Fibroblast of lung (primary cell): ENCODE measurements around the gene COBL. TPM values are rescaled to one million over a fixed set of nuclear protein-coding genes. Genes with fewer than 3 reads are reported as not detected.

Experiments used
- DNase-seq, 2 donors: peaks; one replicate each; pipeline versions ENCODE4 v3.0.0 to v3.0.0-alpha.2; 2010; ENCODE audit warnings: low read depth in 2 of 2
- H2AFZ ChIP-seq: 2 replicates; pipeline ENCODE4 v1.5.1; 2012; ENCODE audit warnings: low read length, control low read depth, inconsistent platforms
- H3K27ac ChIP-seq: 2 replicates; pipeline ENCODE4 v1.5.1; 2011; ENCODE audit warnings: low read length, control low read depth; ENCODE audit not compliant: insufficient read depth
- H3K27me3 ChIP-seq: 2 replicates; pipeline ENCODE4 v1.5.1; 2011; ENCODE audit warnings: mild to moderate bottlenecking, low read length; ENCODE audit not compliant: control insufficient read depth, insufficient read depth
- H3K36me3 ChIP-seq: 2 replicates; pipeline ENCODE4 v1.5.1; 2011; ENCODE audit warnings: low read length; ENCODE audit not compliant: control insufficient read depth, insufficient read depth
- H3K4me1 ChIP-seq: 2 replicates; pipeline ENCODE4 v1.5.1; 2011; ENCODE audit warnings: low read length; ENCODE audit not compliant: control insufficient read depth, insufficient read depth; ENCODE audit errors: extremely low read depth
- H3K4me2 ChIP-seq: 2 replicates; pipeline ENCODE4 v1.5.1; 2011; ENCODE audit warnings: low read length, control low read depth; ENCODE audit not compliant: insufficient read depth; ENCODE audit errors: extremely low read depth
- H3K4me3 ChIP-seq, 4 experiments: fragments of 200-600 bp in 1 of 4; sonication (generic) in 1 of 4; replicated peaks in 1 of 4; 2 replicates each; pipeline ENCODE4 v1.5.1; 2011 to 2016; ENCODE audit warnings: low read length in 4 of 4, low read depth in 3 of 4, mild to moderate bottlenecking in 3 of 4, control low read depth in 2 of 4, inconsistent platforms in 1 of 4, mixed read lengths in 1 of 4; ENCODE audit not compliant: insufficient read depth in 1 of 4; ENCODE audit errors: control extremely low read depth in 1 of 4
- H3K79me2 ChIP-seq: 2 replicates; pipeline ENCODE4 v1.5.1; 2012; ENCODE audit warnings: mild to moderate bottlenecking, low read length, inconsistent platforms; ENCODE audit not compliant: control insufficient read depth, insufficient read depth
- H3K9ac ChIP-seq: 2 replicates; pipeline ENCODE4 v1.5.1; 2011; ENCODE audit warnings: mild to moderate bottlenecking, low read length, control low read depth; ENCODE audit not compliant: insufficient read depth
- H3K9me3 ChIP-seq: 2 replicates; pipeline ENCODE4 v1.5.1; 2012; ENCODE audit warnings: low read depth, low read length; ENCODE audit not compliant: control insufficient read depth, insufficient read depth
- H4K20me1 ChIP-seq: 2 replicates; pipeline ENCODE4 v1.5.1; 2011; ENCODE audit warnings: low read length; ENCODE audit not compliant: control insufficient read depth, insufficient read depth; ENCODE audit errors: extremely low read depth
- EZH2 ChIP-seq: IDR thresholded peaks from 2 replicates; pipeline ENCODE4 v1.5.1; 2012; ENCODE audit warnings: low read length, control low read depth, mild to moderate bottlenecking; ENCODE audit errors: missing control alignments
- polyA plus RNA-seq, 2 donors: library from polyadenylated mRNA; depleted of rRNA in 1 of 2; stranded (reverse) in 1 of 2; unstranded in 1 of 2; fragments of >200 nt; gene quantifications; 2 replicates each; pipeline ENCODE4 v1.2.1, GENCODE V29; 2011 to 2012; ENCODE audit warnings: missing spikeins in 1 of 2
- total RNA-seq: library from RNA; depleted of rRNA; stranded (reverse); fragments of >200 nt; gene quantifications from 2 replicates; pipeline ENCODE4 v1.2.1, GENCODE V29; 2014
- TF ChIP-seq, protein P1 (sequence below), 2 donors: IDR thresholded peaks in 1 of 2; conservative IDR thresholded peaks in 1 of 2; 1 replicate in 1 of 2; 2 replicates in 1 of 2; pipeline ENCODE4 v1.5.1; 2011 to 2012; ENCODE audit warnings: low read length in 2 of 2, control low read depth in 1 of 2, inconsistent platforms in 1 of 2, low read depth in 1 of 2, mild to moderate bottlenecking in 1 of 2

Gene COBL
- total and polyA plus RNA-seq, 2 donors (not counting 1 experiment from before 2014, with no cell fraction given), result 0.10 to 0.33 TPM

DNA sequence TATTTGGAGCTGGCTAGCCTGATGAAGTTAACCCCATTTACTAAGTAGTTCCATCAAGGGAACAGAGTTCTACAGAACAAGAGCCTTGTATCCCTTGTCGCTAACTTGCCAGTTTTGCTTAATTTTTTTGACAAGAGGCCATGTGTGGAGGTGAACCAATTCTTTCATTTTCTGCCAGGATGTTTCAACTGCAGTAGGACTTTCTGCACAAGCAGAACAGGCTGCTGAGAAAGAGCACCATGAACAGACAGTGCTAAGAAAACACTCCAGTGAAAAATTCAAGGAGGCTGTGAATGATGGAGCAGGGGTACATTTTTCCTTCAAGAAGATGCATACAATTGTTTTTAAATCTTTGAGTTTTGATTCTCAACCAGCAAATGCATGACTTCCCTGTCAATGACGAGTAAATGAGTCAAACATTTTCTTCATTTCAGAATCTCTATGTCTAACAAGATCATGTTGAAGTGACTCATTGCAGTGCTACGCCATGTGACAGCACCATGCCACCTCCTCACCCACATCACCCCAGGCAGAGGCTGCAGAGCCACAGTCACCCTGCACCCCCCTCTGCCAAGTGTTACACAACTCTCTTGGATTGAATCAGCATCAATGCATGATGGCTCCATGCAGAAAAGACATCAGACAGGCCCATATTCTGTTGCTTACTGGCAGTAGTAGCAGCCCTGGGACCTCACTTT lies 193.1 kb downstream of the COBL start:
- no peak overlapping the region for H3K4me3 ChIP-seq
- DNase-seq, result peak; percentile 83 to 89
- peaks cover 9% of the 10 kb centered on the region for H3K4me1 ChIP-seq
- H4K20me1 ChIP-seq, result no peaks in the 10 kb centered on the region
- H3K9ac ChIP-seq, result no peak overlapping the region
- TF ChIP-seq, protein P1, sequence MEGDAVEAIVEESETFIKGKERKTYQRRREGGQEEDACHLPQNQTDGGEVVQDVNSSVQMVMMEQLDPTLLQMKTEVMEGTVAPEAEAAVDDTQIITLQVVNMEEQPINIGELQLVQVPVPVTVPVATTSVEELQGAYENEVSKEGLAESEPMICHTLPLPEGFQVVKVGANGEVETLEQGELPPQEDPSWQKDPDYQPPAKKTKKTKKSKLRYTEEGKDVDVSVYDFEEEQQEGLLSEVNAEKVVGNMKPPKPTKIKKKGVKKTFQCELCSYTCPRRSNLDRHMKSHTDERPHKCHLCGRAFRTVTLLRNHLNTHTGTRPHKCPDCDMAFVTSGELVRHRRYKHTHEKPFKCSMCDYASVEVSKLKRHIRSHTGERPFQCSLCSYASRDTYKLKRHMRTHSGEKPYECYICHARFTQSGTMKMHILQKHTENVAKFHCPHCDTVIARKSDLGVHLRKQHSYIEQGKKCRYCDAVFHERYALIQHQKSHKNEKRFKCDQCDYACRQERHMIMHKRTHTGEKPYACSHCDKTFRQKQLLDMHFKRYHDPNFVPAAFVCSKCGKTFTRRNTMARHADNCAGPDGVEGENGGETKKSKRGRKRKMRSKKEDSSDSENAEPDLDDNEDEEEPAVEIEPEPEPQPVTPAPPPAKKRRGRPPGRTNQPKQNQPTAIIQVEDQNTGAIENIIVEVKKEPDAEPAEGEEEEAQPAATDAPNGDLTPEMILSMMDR (conservative IDR thresholded peaks at IDR 0.05 in 1 of 2, IDR thresholded peaks at IDR 0.05 in 1 of 2; ENCODE audit: low read depth in 1 of 2, low read length in 2 of 2), result no peak
- no peak for TF ChIP-seq EZH2
- H2AFZ ChIP-seq, result no peak overlapping the region
- H3K27ac ChIP-seq, result peak overlapping the region; percentile 55
- no peaks in the 10 kb centered on the region for H3K36me3 ChIP-seq
- H3K79me2 ChIP-seq, result no peaks in the 10 kb centered on the region
- H3K27me3 ChIP-seq, result no peaks in the 10 kb centered on the region
- no peaks in the 10 kb centered on the region for H3K9me3 ChIP-seq
- H3K4me2 ChIP-seq, result no peak overlapping the region

DNA sequence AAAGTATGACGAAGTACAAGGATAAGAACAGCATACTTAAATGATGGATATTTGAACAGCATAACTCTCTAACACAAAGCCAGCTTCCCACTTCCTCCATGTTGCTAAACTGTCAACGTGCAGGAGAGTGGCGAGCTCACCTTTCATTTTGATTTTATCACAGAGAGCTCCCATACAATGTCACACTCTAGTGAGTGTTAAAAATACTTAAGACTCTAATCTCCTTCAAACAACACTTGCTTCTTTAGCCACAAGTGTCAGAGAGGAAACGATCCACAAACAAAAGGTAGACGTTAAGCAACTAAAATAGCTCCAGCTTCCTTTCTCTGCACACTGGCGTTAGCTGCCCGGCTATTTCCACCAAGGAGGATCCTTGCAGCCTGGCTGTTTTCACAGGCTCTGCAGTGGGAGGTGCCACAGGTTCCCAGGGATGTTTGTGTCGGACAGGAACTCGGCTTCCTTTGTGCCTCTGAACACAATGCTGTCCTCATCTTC lies 194.6 kb downstream of the COBL start:
- peak overlapping the region; percentile 30 for H2AFZ ChIP-seq
- H3K79me2 ChIP-seq, result no peaks in the 10 kb centered on the region
- H3K4me1 ChIP-seq, result peaks cover 9% of the 10 kb centered on the region
- H3K4me3 ChIP-seq, result no peak overlapping the region
- H3K36me3 ChIP-seq, result no peaks in the 10 kb centered on the region
- no peak overlapping the region for H3K27ac ChIP-seq
- peak in 1 of 2 donors; percentile 2 for DNase-seq
- no peak overlapping the region for H3K9ac ChIP-seq
- no peak overlapping the region for H3K4me2 ChIP-seq
- H4K20me1 ChIP-seq, result no peaks in the 10 kb centered on the region
- H3K9me3 ChIP-seq, result no peaks in the 10 kb centered on the region
- TF ChIP-seq, protein P1 (conservative IDR thresholded peaks at IDR 0.05 in 1 of 2, IDR thresholded peaks at IDR 0.05 in 1 of 2; ENCODE audit: low read depth in 1 of 2, low read length in 2 of 2), result no peak
- no peak for TF ChIP-seq EZH2
- H3K27me3 ChIP-seq, result no peaks in the 10 kb centered on the region

DNA sequence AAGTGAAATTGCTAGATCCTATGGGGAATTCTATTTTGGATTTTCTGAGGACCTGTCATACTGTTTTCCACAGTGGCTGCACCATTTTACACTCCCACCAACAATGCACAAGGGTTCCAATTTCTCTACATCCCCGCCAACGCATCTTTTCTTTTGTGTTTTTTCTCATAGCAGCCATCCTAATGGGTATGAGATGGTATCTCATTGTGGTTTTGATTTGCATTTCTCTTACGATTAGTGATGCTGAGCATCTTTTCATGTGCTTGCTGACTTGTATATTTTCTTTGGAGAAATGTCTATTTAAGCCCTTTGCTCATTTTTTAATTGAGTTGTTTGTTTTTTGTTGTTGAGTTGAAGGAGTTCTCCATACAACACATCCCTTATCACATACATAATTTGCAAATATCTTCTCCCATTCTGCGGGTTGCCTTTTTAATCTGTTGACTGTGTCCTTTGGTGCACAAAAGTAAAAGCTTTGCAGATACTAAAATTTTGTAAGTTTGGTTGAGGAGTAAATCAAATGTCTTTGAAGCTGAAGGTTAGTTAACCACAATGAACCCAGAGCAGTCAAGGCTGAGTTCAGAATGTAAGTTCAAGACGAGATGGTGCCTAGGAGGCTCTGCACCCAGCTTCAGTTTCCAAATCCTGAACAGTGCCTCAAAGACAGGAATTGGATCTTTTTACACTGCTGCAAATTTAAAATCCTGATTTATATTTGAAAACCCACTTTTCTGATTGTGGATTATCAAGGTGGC lies 195.4 kb downstream of the COBL start:
- no peaks in the 10 kb centered on the region for H3K9me3 ChIP-seq
- peaks cover 9% of the 10 kb centered on the region for H3K4me1 ChIP-seq
- no peak overlapping the region for H3K4me3 ChIP-seq
- no peak overlapping the region for H3K9ac ChIP-seq
- no peaks in the 10 kb centered on the region for H3K79me2 ChIP-seq
- no peaks in the 10 kb centered on the region for H3K27me3 ChIP-seq
- peak in 1 of 2 donors; percentile 22 for DNase-seq
- no peak overlapping the region for H3K4me2 ChIP-seq
- no peak for TF ChIP-seq EZH2
- TF ChIP-seq, protein P1 (conservative IDR thresholded peaks at IDR 0.05 in 1 of 2, IDR thresholded peaks at IDR 0.05 in 1 of 2; ENCODE audit: low read depth in 1 of 2, low read length in 2 of 2), result no peak
- no peak overlapping the region for H3K27ac ChIP-seq
- H2AFZ ChIP-seq, result no peak overlapping the region
- no peaks in the 10 kb centered on the region for H3K36me3 ChIP-seq
- no peaks in the 10 kb centered on the region for H4K20me1 ChIP-seq
